GM19193 (cell line): Measurements from ENCODE around the gene ITIH1.

Experiments
- POLR2A ChIP-seq: IDR thresholded peaks from 4 replicates; pipeline ENCODE4 v1.6.1; 2011; ENCODE audit not compliant: insufficient read depth, insufficient read length; ENCODE audit errors: extremely low read depth

The ITIH1 gene

DNA sequence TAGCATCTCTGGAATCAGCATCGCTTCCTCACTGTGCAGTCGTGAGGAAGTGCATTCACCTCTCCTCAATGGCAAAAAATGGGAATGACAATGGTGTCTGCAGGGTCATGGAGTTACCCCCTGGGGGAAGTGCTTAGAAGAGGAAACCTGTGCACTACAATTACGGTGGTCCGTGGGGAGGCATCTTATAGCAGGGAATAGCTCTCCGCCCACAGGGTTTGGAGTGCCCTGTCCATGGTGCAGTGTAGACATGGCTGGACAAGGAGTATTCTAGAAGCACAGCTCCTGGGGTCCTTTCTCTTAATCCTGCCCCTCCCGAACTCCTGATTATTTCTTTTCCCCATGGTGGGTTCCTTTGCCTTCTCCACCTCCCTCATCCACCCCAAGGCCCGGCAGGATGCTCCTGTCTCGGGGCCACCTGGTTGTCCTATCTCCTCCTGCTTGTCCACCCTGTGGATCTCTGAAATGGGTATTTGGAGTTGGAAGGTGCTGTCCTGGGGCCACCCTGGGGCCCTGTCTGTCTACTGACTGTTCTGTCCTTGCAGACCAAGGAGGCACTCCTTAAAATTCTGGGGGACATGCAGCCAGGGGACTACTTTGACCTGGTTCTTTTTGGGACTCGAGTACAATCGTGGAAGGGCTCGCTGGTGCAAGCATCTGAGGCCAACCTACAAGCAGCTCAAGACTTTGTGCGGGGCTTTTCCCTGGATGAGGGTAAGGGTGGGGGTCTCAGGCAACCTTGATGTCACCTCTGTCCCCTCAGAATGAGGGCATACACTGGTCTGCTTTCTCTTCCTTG, 5.2 kb downstream of the ITIH1 start:
- no peak for TF ChIP-seq POLR2A

DNA sequence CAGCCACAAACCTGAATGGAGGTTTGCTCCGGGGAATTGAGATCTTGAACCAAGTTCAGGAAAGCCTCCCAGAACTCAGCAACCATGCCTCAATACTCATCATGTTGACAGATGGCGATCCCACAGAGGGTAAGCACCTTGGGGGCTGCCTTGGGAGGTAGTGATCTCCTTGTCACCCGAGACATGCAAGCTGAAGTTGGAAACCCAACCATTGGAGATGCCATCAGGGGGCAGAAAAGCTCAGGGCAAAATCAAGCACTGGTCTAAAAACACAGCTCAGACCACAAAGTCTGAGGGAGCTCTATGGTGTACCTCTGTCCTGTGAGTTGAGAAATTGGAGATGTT, 5.8 kb downstream of the ITIH1 start:
- TF ChIP-seq POLR2A: no peak

- no peak for TF ChIP-seq POLR2A
Observed at GRCh38 chr3:52784021-52784621, 6.7 kb downstream of the ITIH1 start.

DNA sequence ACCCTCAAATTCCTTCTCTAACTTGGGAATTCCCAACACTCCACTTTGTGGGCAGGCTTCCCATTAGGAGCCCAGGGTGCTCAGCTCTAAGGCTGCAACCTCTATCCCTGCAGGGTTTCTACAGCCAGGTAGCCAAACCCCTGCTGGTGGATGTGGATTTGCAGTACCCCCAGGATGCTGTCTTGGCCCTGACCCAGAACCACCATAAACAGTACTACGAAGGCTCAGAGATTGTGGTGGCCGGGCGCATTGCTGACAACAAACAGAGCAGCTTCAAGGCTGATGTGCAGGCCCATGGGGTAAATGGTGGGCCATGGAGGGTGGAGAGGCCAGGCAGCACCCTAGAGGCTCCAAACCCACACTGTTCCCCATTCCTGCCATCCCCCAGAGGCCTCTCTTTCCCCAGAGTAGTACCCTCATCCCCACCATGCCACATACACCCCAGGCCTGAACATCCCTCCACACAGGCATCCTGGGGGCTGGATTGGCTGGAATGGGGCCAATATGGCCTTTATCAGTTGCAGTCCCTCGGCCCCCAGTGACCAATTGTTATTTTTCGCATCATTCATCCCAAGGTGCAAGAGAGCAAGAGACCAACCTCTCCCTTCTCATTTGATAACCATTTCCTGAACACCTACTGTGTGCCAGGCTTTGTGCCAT, 7.7 kb downstream of the ITIH1 start:
- no peak for TF ChIP-seq POLR2A

DNA sequence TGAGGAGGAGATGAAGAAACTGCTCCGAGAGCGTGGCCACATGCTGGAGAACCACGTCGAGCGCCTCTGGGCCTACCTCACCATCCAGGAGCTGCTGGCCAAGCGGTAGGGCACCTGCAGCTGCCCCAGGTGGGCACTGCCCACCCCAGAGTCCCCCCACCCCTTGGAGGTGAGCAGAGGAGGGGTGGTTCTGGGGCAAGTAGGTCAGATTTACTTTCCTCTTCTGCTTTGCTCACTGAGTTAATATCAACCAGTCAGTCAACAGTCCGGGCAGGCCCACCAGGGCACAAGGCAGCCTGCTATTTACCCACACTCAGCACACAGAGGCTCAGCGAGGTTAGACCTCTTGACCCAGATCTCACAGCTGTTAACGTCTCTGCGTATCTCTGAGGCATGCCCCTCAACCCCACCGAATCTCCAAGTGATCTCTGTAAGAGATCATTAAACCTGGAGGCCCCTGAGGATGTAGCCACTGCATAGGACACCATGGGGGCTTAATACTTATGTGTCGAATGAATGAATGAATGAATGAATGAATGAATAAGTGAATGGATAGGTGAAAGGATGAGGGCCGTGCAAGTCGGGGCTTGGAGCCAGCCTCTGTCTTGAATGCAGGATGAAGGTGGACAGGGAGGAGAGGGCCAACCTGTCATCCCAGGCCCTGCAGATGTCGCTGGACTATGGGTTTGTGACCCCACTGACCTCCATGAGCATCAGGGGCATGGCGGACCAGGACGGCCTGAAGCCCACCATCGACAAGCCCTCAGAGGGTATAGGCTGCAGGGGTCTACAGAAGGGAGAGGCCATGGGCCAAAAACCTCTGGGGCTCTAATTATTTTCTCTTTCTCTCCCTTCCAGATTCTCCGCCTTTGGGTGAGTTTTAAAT, 9.2 kb downstream of the ITIH1 start:
- no peak for TF ChIP-seq POLR2A

DNA sequence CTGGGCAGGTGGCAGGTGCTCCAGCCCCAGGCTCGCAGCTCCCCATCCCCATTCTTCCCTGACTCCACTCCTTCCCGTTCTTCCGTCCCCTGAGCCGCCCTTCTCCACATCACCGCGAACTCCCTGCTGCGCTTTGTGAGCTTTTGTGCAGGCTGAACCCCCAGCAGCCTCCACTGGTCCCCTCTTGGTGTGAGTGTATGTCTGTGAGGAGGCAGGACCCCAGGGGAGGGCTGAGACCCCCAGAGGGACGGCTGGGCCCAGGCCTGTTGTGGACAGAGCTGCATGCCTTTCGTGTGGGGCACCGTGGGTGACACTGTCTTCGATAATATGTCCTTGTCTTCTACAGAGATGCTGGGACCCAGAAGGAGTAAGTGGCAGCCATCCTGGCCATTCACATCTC, 9.8 kb downstream of the ITIH1 start:
- TF ChIP-seq POLR2A: no peak

DNA sequence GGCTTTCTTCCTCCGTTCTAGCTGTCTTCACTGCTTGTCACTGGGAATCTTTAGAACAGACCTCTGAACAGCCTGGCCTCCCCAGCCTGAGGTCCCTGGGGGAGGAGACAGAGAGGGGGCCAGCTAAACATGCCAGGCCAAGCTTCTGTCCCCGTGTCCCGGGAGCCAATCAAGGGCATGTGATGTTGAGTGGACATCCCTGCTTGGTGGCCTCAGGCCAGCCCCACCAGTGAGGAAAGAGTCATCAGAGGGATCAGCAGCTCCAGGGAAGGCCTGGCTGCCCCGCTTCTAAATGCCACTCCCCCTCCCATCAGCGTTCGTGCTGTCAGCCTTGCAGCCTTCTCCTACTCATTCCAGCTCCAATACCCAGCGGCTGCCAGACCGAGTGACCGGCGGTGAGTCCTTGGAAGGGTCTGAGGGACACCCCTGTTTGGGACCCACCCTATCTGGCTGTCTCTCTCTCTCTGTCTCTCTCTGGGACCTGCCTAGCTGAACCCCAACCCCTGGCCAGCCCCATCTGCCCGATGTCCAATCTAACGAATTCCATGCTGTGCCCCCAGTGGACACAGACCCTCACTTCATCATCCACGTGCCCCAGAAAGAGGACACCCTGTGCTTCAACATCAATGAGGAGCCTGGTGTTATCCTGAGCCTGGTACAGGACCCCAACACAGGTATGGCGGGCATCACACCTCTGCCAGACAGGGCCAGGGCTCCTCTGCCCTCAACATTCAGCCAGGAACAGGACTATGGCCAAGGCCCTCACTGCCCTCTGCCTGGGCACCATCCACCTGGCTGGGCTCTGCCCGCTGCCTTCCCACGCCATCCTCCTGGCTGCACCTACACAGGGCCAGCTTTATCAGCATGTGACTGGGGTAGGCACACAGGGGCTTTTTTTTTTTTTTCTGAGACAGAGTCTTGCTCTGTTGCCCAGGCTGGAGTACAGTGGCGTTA, 10.6 kb downstream of the ITIH1 start:
- no peak for TF ChIP-seq POLR2A

DNA sequence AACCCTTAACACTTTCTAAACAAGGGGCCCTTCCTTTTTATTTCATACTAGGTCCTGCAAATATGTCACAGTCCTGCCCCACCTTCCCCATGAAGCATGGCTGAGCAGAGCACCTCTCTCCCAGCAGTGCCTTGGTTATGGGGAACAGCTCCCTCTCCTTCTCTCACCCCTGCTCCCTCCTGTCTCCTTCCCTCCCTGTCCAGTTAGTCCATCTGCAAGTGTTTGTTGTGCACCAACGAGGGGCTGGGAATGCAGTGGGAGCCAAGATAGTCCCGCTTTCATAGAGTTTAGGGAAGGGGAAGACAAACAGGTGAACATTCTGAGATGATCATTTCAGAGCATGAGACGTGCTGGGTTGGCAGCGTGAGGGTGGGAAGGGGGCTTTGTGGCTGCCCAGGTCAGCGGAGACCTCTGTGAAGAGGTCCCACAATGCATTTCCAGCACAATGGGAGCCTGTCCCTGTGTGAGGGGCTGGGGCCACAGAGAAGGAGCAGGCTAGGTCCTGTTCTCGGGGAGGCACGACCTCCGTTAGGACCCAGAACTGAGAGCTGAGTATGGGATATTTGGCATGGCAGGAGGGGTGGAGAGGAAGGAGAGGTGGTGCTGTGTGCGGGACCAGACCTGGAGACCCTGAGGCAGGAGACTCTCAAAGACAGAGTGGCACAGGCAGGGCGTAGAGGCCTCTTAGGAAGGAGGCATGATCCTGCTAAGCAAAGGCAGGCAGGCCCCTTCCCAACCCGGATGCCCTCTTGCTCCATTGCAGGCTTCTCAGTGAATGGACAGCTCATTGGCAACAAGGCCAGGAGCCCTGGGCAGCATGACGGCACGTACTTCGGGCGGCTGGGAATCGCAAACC, 11.7 kb downstream of the ITIH1 start:
- no peak for TF ChIP-seq POLR2A

DNA sequence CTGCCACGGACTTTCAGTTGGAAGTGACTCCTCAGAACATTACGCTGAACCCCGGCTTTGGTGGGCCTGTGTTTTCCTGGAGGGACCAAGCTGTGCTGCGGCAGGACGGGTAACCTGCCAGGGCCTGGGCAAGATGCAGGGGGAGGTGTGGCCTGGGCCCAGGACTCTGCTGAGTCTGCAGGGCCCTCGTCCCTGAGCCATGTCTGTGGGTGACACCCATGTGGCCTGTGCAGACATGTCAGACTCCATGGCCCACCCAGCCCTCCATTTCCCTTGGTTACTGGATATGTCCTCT, 12.3 kb downstream of the ITIH1 start:
- TF ChIP-seq POLR2A: no peak

- TF ChIP-seq POLR2A: no peak
Observed at GRCh38 chr3:52790337-52790736, 12.9 kb downstream of the ITIH1 start.

GRCh38 chr3:52790741-52791140, 13.3 kb downstream of the ITIH1 start:
- no peak for TF ChIP-seq POLR2A

- TF ChIP-seq POLR2A: no peak
Observed at GRCh38 chr3:52791366-52791765, 14.0 kb downstream of the ITIH1 start.

- TF ChIP-seq POLR2A: no peak
Observed at GRCh38 chr3:52791928-52792327, 14.5 kb downstream of the ITIH1 start.

DNA sequence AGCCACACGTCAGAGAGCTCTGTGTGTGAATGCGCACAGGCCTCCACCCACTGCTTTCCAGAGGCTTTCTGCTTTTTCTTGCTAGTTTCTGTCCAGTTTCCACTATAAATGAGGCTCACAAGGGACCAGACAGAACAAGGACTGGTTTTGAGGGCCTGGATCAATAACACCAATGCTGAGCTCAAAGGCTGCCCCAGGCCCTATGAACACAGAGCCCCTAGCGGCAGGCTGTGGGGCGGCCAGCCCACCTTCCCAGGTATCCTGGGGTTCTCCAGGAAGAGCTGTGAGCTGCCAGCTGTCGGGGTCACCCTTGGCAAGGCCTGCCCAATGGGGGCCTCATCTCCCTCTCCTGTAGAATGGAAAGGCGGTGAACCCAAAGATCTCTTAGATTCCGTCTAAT, 15.0 kb downstream of the ITIH1 start:
- no peak for TF ChIP-seq POLR2A
